Stimulated activated CD8-positive, alpha-beta memory T cell treated with anti-CD3 and anti-CD28 coated beads, Interleukin-15, amount 100 ng/mL, for 48 hours (primary cell): Measurements from ENCODE around the gene FOLR3.
"Not testable (repeated sequence)": the region's sequence is repeated elsewhere in the genome, so short reads cannot be mapped to it uniquely, and the experiment has no call there.

Experiments
- DNase-seq, 2 donors: peaks; one replicate each; pipeline ENCODE4 v3.0.0-alpha.2; 2020; ENCODE audit warnings: low read depth in 2 of 2

Gene FOLR3

GRCh38 chr11:72135473-72135872, at the start of gene FOLR3:
FOLR3 (plus strand) TSS chr11:72135725; CDS start chr11:72135953, 228 bp downstream.
- DNase-seq: not testable (repeated sequence)

- no peak for DNase-seq
These were observed 47.3 kb upstream of the FOLR3 start for GRCh38 chr11:72088076-72088808.

DNA sequence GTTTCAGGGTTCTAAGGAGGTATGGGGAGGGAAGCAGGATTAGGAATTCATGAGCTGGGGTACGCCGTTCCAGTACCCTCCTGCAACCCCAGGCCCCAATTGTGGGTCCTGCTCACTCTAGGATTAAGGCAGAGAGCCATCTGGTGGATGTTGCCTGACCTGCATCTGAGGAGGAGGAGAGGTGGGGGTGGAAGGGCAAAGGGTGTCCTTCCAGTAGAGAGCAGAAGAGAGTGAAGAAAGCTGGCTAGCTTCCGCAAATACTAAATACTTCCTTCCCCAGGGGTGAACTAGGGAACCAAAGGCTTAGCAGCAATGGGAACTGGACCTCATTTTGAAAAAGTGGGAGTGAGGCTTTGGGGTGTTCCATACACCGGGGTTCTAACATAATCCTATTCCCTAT, 44.2 kb upstream of the FOLR3 start:
- peak in 1 of 2 donors; percentile 27 for DNase-seq

DNA sequence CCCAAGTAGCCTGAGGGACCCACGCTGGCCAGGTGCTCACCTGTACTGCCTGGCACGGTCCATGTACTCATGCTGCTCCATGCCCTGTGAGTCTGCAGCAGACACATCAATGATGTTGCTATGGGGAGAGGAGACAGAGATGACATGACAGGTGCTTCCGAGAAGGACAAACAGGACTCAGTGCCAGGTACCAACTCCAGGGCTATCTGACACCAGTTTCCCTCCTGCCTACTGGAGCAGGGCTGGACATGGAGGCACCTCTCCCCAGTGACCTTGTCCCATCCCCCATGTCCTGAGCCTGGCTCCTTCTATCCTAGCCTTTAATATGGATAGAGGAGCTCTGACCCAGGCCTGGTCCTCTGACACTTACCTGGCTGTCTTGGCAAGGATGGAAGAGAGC, 36.8 kb upstream of the FOLR3 start:
- DNase-seq: no peak

- DNase-seq: no peak
These were observed 35.5 kb upstream of the FOLR3 start for GRCh38 chr11:72100009-72100408.

- no peak for DNase-seq
These were observed 35.1 kb upstream of the FOLR3 start for GRCh38 chr11:72100462-72100861.

GRCh38 chr11:72102162-72102561, 33.4 kb upstream of the FOLR3 start:
- no peak for DNase-seq

DNA sequence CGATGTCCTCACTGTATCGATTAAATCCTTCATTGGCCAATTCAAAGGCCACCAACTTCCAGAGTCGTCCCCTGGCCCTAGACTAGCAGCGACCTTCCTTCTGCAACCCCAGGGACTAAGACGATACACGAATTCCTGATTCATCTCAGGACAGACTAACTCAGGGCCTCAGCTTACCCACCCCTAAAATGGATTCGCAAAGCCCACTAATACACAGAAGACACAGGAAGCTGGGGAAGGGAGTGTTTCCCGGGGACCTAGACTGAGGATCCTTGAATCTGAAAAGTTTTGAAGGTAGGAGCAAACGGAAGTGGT, 32.9 kb upstream of the FOLR3 start:
- no peak for DNase-seq

DNA sequence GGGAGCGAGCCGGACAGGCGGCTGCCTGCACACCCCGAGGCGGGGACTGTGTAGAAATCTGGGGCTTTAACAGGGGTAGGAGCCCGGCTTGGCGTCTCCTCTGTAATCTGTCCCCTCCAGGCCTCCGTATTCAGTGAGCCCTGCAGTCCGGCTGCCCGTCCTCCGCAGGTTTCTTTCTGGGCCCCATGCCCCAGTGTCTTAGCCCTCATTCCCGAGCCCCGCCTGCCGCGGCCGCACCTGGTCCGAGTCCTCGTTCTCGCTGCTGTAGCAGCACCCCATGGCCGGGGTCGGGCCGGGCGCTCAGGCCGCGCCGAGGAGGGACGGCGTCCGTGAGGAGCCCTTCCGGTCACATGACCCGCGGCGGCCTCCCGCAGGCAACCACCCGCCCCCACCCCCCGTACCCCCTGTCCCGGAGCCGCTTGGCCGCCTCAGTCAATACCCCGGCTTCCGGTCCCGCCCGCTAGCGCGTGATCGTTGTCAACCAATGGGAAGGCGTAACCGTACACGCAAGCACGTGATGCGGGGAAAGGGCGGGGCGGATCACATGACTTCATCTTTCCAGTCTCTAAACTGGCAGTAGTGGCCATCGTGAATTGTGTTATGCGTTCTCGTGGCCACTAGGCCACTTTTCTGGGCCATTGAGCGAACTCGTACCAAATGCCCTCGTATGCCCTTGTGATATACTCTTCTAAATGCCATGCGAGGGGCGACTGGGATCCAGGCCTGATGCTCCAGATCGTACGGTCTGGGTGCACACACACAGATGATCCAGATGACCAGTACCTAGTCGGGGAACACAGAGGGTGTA, 32.4 kb upstream of the FOLR3 start, which contains the start of gene LAMTOR1:
TSS of gene LAMTOR1 (minus strand) at position 352 of the 808 bp plus-strand sequence. CDS start at position 279, 73 bp downstream.
- peak; percentile 96 to 97 for DNase-seq

- DNase-seq: no peak
These were observed 31.8 kb upstream of the FOLR3 start for GRCh38 chr11:72103754-72104167.

- no peak for DNase-seq
These were observed 29.6 kb upstream of the FOLR3 start, which contains the start of gene TOMT for GRCh38 chr11:72105888-72106287. TOMT (plus strand) TSS chr11:72105924; CDS start chr11:72105952, 28 bp downstream.

GRCh38 chr11:72111300-72112142, 24.0 kb upstream of the FOLR3 start:
- no peak for DNase-seq

DNA sequence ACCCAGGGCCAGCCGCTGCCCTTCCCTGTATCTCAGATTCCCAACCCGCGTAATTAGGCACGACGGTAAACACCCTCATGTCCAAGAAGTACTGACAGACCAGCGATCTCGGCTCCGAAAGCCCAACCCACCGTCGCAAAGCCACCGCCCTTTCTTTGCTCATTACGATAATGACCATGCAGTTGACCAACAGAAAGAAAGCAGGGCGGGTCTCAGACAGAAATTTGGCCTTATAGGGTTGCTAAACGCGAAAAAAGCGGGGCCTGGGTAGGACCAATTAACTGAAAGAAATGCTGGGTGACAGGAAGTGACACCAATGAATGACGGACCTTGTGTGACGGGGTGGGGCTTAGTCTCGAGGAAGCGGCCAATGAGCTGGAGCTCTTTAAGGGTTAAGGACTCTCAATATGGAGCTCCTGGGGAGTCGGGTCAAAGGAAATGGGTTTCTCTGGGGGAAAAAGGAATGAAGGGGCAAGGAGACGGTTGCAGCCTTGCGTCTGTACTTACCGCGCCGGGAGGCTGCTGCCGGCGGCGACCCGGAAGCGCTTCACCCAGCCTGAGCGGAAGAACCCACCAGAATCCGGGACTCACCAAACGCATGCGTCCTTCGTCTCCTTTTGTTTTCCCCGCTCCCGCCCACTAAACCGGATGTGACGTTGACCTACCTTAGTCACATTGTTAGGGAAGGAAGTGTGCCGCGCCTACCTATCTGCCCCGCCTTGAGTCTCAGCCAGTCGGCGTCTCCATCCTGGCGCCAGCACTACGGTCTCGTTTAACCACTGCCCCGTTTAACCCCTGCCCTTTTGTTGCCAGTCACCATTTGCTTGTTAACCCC, 23.2 kb upstream of the FOLR3 start, which contains the start of gene ANAPC15:
TSS of gene ANAPC15 (minus strand) at position 553 of the 835 bp plus-strand sequence. CDS start 1,419 bp downstream, outside the sequence.
- peak; percentile 98 for DNase-seq

DNA sequence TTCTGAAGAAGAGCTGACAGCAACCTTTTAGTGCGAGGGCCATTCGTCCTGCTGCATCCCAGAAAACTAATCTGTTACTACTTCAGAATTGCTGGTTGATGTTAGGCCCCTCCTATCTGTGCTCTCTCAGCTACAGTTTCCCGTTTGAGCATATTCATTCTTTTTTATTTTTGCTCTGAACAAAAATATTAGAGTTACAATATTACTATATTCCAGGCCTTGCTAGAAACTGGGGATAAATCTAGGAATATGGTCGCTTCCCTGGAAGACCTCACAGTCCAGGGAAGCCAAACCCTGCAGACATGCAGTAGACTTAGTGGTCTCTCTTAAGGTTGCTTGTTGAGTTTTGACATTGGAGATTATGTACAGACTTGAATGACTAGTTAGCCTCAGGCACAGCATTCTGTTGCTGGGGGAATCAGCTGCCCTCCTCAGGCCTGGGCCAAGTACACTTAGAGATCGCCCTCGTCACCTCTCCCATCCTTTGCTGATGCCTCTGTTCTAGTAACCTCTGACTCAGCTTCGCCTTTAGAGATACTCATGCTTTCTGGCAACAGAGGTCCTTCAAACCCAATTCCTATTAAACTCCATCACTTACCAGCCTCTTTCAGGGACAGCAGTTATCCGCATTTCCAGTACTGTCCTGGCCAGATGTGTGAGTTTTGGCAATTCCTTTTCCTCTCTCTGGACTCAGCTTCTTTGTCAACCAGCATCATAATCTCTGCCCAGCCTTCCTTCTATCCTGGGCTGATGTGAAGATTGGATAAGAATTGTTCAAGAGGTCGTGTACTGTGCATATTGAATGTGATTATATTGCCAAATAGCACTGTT, 22.3 kb upstream of the FOLR3 start:
- DNase-seq: no peak

- no peak for DNase-seq
These were observed 21.0 kb upstream of the FOLR3 start for GRCh38 chr11:72114570-72114969.

DNA sequence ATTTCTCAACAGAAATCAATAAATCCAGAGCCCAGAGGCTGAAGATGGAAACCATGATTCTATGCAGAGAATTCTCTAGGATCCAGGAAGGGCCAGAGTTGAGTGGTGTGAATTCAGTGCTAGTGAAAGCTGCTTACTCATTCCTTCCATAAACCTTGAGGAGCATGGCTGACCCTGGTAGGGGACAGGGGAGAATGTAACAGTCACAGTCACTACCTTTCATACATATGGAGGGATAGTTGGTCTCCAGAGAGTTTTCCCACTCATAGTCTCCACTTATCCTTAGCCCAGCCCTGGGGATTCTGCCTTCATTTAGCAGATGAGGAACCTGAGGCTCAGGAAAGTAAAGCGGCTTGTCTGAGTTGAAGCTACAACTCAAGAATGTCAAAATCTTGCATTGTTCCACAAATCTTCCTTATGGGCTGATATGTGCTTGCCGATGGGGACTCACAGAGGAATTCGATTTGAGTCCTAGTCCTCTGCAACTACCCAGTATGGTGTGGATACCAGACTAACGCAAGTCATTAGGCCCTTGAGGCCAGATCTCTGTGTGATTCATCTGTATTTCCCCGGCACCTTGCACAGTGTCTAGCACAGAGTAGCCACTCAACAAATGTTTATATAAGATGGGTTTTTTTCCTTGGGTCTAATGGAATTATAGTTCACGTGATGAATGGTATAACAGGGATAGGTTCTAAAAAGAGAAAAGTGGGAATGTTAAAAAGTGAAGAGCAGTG, 19.3 kb upstream of the FOLR3 start:
- no peak for DNase-seq

DNA sequence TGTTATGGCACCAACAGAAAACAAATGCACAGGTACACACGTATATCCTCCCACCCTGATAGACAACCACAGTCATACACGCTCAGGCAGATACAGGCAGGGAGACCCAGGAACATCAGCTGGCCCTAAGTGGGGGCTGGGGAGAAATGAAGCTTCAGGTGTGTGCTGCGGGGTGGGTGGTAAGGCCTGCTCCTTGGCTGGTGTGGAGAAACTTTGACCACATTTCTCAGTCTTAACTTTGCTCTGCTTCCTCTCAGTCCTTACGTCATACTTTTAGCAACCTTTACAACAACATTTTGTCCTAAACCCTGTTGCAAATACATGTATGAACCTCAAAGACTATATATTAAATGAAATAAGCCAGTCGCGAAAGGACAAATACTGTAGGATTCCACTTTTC, 16.3 kb upstream of the FOLR3 start:
- DNase-seq: no peak

GRCh38 chr11:72120930-72121329, 14.6 kb upstream of the FOLR3 start:
- DNase-seq: no peak

GRCh38 chr11:72122607-72123006, 12.9 kb upstream of the FOLR3 start:
- DNase-seq: no peak
